HG02571 (cell line): ENCODE data around the gene CDH2.

Experiments used
- ATAC-seq: cut with Tn5 transposase; IDR thresholded peaks from one replicate; pipeline ENCODE4 v1.9.1; 2021; ENCODE audit warnings: mild to moderate bottlenecking, moderate library complexity; ENCODE audit not compliant: unreplicated experiment

The CDH2 gene

DNA sequence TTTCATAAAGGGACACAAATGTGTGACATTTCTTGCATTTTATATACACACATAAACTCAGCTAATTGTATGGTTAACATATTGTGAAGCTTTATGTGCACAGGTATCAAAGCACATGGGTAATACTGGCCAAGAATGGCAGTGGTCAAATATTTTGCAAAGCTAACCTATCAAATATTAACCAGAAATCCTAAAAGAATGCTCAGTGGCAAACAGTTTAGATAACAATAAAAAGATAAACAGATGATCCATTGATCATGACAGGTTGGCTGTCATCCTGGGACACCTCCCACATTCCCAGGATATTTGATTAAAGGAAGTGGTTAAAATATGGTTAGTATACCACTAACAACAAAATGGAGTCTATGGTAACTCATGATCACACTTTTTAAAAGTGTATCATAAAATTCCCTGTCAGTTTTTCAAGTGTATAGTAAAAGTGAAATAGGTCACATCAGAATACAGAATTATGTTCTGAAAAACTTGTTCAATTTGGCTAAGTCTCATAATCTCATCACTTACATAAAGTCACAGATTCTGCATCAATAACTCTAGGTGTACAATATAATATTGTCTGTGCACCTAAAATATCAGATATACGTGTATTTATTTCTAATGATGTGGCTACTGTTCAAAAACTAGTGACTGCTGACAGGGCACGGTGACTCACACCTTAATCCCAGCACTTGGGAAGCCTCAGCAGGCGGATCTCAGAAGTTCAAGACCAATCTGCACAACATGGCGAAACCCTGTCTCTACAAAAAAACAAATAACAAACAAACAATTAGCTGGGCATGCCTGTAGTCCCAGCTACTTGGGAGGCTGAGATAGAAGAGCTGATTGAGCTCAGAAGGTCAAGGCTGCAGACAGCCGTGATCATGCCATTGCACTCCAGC lies 48.9 kb downstream of the CDH2 start:
- ATAC-seq = no peak

- no peak for ATAC-seq
Measured at GRCh38 chr18:28127228-28127627, 49.7 kb downstream of the CDH2 start.

DNA sequence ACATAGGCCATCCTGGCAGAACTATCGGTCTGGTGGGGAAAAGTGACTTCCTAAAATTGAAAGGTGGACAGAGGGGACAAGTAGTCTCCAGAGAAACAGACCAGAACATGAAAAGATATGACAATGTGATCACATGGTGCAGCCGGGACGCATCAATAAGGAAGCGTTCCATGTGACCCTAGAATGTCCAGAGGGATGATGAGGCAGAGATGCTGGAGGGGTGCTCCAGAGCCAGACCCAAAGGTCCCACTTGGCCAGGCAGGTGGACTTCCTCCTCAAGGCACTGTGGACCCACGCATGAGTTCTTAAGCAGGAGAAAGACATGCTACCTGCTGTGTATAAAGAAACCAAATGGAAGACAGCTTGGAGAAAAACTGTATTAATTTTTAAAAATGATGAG lies 50.2 kb downstream of the CDH2 start:
- ATAC-seq = no peak

- ATAC-seq = no peak
Measured at GRCh38 chr18:28125051-28125450, 51.9 kb downstream of the CDH2 start.

DNA sequence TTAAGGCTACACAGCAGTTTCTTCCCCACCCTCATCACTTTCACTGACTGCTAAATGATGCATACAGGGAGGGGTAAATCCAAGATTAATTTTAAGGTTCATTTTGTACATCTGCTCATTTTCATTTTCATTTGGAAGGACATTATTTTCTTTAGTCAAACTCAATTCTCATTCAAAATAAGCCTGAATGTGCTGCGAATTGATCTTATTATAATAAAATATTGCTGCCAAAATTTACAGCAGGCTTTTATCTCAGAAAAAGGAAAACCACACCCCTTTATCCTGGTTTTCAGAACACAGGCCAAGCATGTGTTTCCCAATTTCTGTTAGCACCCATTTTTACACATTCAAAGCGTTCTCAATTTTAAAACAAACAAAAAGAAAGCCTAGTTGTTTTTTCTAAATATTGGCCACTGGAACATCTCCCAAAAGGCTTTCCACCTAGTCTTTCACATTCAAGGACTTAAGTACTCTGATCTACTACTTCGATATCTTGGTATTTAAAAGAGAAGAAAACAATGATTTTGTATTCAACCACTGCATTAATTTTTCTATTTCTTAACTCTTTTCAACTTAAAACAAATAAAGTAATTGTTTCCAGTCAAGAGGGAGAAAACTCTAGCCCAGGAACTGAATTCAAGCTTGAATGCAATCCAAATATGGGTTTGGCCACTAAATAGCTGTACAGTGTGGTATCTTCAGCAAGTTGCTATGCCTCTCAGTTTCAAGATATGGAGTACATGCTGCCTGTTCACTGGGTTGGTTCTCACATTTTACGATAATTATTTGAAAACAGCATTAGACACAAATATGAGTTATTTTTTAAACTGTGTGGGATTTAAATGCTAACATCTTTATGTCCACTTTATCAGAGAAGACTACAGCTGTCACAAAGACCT lies 52.5 kb downstream of the CDH2 start:
- ATAC-seq = no peak

- ATAC-seq = no peak
Measured at GRCh38 chr18:28123401-28124030, 53.4 kb downstream of the CDH2 start.

DNA sequence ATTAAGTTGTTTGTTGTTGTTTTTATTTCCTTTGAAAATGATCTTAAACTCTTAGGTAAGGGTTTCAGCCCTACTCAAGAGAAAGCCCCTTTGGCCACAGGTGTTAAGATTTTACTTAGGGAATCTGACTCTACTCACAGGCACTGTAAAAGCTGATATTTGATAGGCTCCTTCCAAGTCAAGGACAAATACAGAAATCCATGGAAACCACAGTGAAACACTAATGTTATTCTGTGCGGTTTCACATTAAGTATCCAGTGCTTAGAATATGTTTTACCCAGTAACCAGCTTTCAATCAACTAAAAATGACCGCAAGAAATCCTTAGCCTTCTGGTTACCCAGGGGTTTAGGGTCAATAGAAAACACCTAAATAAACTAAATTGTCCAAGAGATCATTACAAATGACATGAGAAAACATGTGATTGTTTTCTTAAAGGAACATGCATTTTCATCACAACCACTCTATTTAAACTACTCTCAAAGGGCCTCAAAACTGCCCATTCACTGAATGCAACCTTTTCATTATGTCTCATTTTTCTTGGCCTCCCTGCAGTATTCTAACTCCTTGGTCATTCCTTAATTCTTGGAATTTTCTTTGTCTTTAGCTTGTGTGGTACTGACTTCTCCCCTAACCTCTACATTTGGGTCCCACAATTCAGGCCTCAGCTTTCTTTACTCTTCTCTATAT lies 56.0 kb downstream of the CDH2 start:
- no peak for ATAC-seq

GRCh38 chr18:28116461-28116860 lies 60.5 kb downstream of the CDH2 start:
- ATAC-seq = no peak

GRCh38 chr18:28115149-28115550 lies 61.8 kb downstream of the CDH2 start:
- ATAC-seq = no peak

DNA sequence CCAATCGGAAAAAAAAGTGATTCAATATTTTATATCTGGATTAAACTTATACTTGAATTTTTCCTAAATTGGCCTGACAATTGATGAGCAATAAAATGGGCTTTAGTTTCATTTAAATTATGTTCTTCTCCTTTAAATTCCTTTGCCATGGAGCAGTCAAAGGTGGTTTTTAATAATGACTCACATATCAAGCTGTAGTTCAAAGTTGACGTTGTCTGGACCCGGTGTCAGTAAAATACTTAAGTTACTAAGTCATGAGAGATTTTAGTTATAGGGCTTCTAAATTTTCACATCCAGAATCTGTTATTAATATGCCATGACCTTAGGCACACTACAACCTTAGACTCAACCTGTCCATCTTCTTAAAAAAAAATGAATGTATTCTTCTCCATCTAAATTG lies 62.5 kb downstream of the CDH2 start:
- no peak for ATAC-seq

GRCh38 chr18:28113271-28114029 lies 63.5 kb downstream of the CDH2 start:
- ATAC-seq = no peak

GRCh38 chr18:28112056-28112470 lies 64.9 kb downstream of the CDH2 start:
- ATAC-seq = no peak

DNA sequence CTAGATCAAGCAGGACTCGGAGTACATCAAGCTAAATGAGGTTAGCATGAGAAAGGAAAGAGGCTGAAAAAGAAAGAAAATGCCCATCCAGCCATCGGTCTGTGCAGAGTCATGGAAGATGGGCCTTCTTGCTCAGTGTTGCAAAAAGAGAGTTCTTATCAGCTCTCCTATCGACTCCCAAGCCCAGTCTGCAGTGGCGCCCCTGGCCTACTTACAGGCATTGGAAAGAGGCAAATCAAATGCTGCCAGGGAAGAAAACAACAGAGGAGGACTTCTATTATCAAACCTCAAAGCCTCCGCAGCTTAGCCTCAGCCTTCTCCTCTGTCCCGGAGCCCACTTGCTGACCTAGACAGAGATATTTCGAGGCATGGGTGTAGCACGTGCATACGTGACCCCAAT lies 66.0 kb downstream of the CDH2 start:
- ATAC-seq = no peak

- ATAC-seq = no peak
Measured at GRCh38 chr18:28109781-28110560, 67.0 kb downstream of the CDH2 start.

DNA sequence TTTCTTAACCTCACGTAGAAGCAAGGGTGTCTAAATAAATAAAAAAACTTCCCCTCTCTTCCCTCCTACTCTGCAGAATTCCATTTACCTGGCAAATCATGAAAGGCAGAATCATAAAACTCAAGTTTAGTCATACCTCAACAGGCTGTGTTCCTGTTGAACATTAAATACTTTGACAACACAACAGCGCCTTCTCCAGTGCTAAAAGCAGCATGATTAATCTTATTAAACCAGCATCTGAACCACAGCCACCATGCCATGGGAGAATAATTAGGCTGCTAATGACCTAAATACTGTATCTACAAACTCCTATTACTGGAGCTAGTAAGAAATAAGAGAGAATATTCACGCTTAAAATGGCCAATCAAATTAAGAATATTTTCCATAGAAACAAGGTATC lies 68.1 kb downstream of the CDH2 start:
- ATAC-seq = no peak

DNA sequence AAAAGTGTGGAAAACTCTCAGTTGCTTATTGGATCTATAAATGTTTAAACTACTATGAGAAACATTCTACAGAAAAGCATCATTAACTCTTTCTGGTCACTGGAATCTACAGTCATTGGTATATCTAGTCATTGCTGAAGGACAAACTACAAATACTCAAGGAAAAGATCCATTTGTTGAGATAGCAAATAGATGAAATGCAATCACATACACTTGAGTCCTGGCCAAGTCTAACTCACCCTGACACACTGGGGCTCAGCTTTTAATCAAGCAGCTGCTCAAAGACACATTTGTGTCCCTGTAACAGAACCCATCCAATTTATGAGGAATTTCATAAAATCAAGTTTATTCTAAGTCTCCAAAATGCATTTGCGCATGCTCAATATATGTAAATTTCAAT lies 68.7 kb downstream of the CDH2 start:
- ATAC-seq = no peak

DNA sequence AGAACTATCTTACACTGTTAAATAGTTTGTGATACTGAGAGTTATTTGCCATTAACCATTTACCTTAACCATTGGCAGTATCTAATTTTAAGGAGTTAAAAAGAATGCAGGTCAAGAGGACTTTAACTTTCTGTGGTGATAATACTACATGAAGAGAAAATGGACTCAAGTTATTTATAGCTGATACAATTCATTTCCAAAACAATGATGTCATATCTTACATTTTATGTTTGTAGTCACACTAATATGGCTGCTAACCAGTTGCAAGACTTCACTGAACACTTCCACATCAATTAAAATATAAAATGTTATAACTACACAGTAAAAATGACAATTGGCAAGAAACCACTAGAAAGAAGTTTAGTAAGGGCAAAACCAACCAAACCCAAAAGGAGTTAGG lies 77.7 kb downstream of the CDH2 start:
- ATAC-seq = no peak

DNA sequence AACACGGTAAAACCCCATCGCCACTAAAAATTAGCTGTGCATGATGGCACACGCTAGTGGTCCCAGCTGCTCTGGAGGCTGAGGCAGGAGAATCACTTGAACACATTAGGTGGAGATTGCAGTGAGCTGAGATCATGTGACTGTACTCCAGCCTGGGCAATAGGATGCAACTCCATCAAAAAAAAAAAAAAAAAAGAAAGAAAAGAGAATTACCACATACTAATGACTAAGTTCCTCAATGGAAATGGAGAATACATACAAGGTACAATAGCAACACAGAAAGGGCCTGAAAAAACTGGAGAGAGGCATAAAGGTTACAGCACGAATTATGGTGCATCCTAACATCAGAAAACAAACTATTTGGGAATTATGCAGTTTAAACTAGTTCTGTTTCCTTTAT lies 81.3 kb downstream of the CDH2 start:
- ATAC-seq = no peak

- no peak for ATAC-seq
Measured at GRCh38 chr18:28095041-28095440, 81.9 kb downstream of the CDH2 start.
